Spleen (tissue), 11 donors: ENCODE results near the gene STAC2. TPM values are rescaled to one million over a fixed set of nuclear protein-coding genes. Genes with fewer than 3 reads are reported as not detected.
A peak's percentile ranks its signal among the peaks of the same experiment; 100 is the strongest.

ENCODE experiments used
- DNase-seq: peaks from one replicate; pipeline ENCODE4 v3.0.0-alpha.2; 2020
- H3K27ac ChIP-seq, 8 donors: fragments of 200-600 bp; sonication (generic) in 7 of 8; 1 replicate in 4 of 8; 2 replicates in 4 of 8; pipeline versions ENCODE4 v1.5.0 to v1.8.0; 2016 to 2021; ENCODE audit warnings: inconsistent platforms in 4 of 8, mild to moderate bottlenecking in 4 of 8, moderate library complexity in 1 of 8
- H3K27me3 ChIP-seq, 7 donors: fragments of 200-600 bp; sonication (generic) in 6 of 7; replicated peaks in 1 of 7; 1 replicate in 4 of 7; 2 replicates in 3 of 7; pipeline versions ENCODE4 v1.5.0 to v1.8.0; 2016 to 2021; ENCODE audit warnings: inconsistent platforms in 3 of 7, mild to moderate bottlenecking in 1 of 7
- H3K36me3 ChIP-seq, 6 donors: fragments of 200-600 bp; sonication (generic) in 5 of 6; 1 replicate in 4 of 6; 2 replicates in 2 of 6; pipeline versions ENCODE4 v1.5.0 to v1.8.0; 2016 to 2021; ENCODE audit warnings: inconsistent platforms in 2 of 6
- H3K4me1 ChIP-seq, 6 donors: fragments of 200-600 bp; sonication (generic) in 5 of 6; 1 replicate in 3 of 6; 2 replicates in 3 of 6; pipeline versions ENCODE4 v1.5.0 to v1.8.0; 2016 to 2021; ENCODE audit warnings: inconsistent platforms in 3 of 6
- H3K4me3 ChIP-seq, 8 donors: fragments of 200-600 bp; sonication (generic) in 7 of 8; 1 replicate in 4 of 8; 2 replicates in 4 of 8; pipeline versions ENCODE4 v1.5.0 to v1.8.0; 2016 to 2021; ENCODE audit warnings: inconsistent platforms in 4 of 8, mild to moderate bottlenecking in 4 of 8, moderate library complexity in 2 of 8
- H3K9me3 ChIP-seq, 8 donors: fragments of 200-600 bp; sonication (generic) in 7 of 8; 1 replicate in 4 of 8; 2 replicates in 4 of 8; pipeline versions ENCODE4 v1.5.0 to v1.8.0; 2016 to 2021; ENCODE audit warnings: inconsistent platforms in 4 of 8
- POLR2A ChIP-seq, 3 donors: fragments of 450-650 bp; IDR thresholded peaks; one replicate each; pipeline ENCODE4 v1.5.1; 2017; ENCODE audit warnings: antibody characterized with exemption in 3 of 3, mild to moderate bottlenecking in 1 of 3
- POLR2AphosphoS5 ChIP-seq, 3 donors: sonication (generic); formaldehyde crosslinking; IDR thresholded peaks; one replicate each; pipeline ENCODE4 v1.5.1; 2017; ENCODE audit warnings: antibody characterized with exemption in 3 of 3
- WGBS, 5 donors: extraction: QIAGEN DNeasy Blood & Tissue Kit in 3 of 5; methylation state at CpG; one replicate each; pipeline versions ENCODE4 v1.1.5 to v1.1.7; 2013 to 2018; 5-methylcytosine and 5-hydroxymethylcytosine counted together
- intact Hi-C: fragments of 100-400 bp; cut with DNase I; formaldehyde crosslinking; loops from one replicate; pipeline ENCODE4 v1.15.0; 2023; ENCODE audit warnings: low total_unique reads
- polyA plus RNA-seq, 3 donors: library from polyadenylated mRNA; stranded (reverse); fragments of 200-250 nt; gene quantifications; one replicate each; pipeline ENCODE4 v1.2.1, GENCODE V29; 2013
- total RNA-seq, 7 donors: library from RNA; depleted of rRNA in 3 of 7; stranded (reverse); fragments of >200 nt in 3 of 7; fragmentation: NEBNext Ultra II Directional in 4 of 7; extraction: Animal tissue kit (Norgen Biotek cat#: 25700) in 4 of 7; gene quantifications; one replicate each; pipeline versions ENCODE4 v1.1.0 to v1.2.1, GENCODE V29; 2016 to 2021
- TF ChIP-seq, protein P1 (sequence below), 11 experiments: fragments of 200-600 bp in 7 of 11; fragments of 450-650 bp in 4 of 11; sonication (generic) in 4 of 11; IDR thresholded peaks in 8 of 11; conservative IDR thresholded peaks in 3 of 11; 1 replicate in 7 of 11; 2 replicates in 4 of 11; pipeline versions ENCODE4 v1.4.0 to v1.8.0; 2016 to 2021; ENCODE audit warnings: antibody characterized with exemption in 11 of 11, inconsistent platforms in 4 of 11, mild to moderate bottlenecking in 1 of 11
- donor health status: healthy with polysubstance abuse.
- donor health status: DM: no; HTN: no; CAD: no; lungs with moderate emphysema.
- donor health status: DM: no; HTN: no; CAD: no.
- donor health status: Bipolar disorder and iron deficiency.
- donor health status: healthy.
- donor health status: DM: no; HTN: no; CAD: no.
- donor health status: DM: yes; HTN: yes; CAD: no.

STAC2 gene
- total and polyA plus RNA-seq, 10 donors: 0.06 to 0.56 (median 0.27) TPM; not detected in 7

DNA sequence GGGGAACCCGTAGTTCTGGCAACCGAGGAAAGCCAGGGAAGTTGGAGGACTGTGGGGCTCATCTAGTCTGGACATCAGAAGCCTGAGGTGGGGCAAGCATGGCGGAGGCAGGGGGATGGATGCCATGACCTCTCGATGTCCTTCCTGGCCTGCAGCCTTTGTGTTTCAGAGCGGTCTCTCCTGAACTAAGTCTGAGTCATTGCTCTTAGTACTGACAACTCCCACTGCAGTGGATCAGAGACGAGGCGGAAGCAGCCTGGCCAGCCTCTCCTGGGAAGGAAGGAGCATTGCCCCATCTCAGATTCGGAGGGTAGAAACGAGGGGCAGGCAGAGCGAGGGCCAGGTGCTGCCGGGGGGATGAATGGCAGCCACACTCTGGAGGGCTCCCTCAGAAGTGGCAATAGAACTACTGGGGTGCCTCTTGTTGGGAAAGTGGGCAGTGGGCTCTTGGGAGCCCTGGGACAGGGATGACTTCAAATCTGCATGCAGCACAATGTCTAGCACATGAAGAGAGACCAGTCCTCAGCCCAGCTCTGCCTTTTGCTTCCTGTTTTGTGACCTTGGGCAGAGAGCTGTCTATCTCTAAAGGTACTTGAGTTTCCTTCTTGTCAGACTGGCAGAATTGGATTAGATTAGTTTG is 3.6 kb upstream of the STAC2 start:
- Histone ChIP-seq H3K4me3 (no peak overlapping the region), H3K4me1 (peaks cover 19 to 38% (median 33%) of the 10 kb centered on the region in 6 donors), H3K27me3 (peaks cover 9 to 90% (median 68%) of the 10 kb centered on the region in 7 donors), H3K9me3 (no peaks in the 10 kb centered on the region), H3K27ac (no peak overlapping the region), H3K36me3 (no peaks in the 10 kb centered on the region)
- TF ChIP-seq POLR2A (IDR thresholded peaks at IDR 0.05) (no peak), POLR2AphosphoS5 (IDR thresholded peaks at IDR 0.05) (no peak)
- TF ChIP-seq, protein P1, sequence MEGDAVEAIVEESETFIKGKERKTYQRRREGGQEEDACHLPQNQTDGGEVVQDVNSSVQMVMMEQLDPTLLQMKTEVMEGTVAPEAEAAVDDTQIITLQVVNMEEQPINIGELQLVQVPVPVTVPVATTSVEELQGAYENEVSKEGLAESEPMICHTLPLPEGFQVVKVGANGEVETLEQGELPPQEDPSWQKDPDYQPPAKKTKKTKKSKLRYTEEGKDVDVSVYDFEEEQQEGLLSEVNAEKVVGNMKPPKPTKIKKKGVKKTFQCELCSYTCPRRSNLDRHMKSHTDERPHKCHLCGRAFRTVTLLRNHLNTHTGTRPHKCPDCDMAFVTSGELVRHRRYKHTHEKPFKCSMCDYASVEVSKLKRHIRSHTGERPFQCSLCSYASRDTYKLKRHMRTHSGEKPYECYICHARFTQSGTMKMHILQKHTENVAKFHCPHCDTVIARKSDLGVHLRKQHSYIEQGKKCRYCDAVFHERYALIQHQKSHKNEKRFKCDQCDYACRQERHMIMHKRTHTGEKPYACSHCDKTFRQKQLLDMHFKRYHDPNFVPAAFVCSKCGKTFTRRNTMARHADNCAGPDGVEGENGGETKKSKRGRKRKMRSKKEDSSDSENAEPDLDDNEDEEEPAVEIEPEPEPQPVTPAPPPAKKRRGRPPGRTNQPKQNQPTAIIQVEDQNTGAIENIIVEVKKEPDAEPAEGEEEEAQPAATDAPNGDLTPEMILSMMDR (IDR thresholded peaks at IDR 0.05 in 8 of 11, conservative IDR thresholded peaks at IDR 0.05 in 3 of 11): no peak
- DNase-seq: no peak
- 58 to 72% (median 66%) methylated on average over 9 to 11 of the region's 11 CpGs for WGBS, 5 donors
- intact Hi-C loops: no loop called here

DNA sequence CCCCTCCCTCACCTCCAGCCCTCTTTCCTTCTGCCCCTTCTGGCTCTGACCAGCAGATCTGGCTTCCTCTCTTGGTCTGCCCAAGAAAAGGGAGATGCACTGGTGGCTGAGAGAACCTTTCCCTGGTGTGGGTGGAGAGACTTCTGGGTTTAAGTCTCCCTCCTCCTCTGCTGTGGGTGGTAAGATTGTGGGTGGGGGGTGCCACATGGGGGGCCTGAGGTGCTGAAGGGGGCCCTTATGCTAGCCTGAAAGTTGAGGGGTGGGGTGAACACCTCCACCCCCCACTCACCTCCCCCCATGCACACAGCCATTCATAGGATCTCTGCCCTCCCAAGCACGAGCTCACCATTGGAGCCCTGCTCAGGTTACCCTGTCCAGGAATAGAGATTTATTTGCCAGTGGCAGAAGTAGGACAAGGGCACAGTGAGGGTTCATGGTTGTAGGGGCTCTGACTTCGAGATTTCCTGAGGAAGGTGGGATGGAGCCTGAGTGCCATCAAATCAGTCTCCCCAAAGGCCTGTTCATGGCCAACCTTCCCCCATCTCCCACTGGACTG is 1.7 kb upstream of the STAC2 start:
- Histone ChIP-seq H3K27ac (no peak overlapping the region), H3K9me3 (no peaks in the 10 kb centered on the region), H3K4me1 (peaks cover 19 to 36% (median 34%) of the 10 kb centered on the region in 6 donors), H3K4me3 (no peak overlapping the region), H3K36me3 (no peaks in the 10 kb centered on the region), H3K27me3 (peaks cover 9 to 98% (median 67%) of the 10 kb centered on the region in 7 donors)
- TF ChIP-seq POLR2AphosphoS5 (IDR thresholded peaks at IDR 0.05) (no peak), POLR2A (IDR thresholded peaks at IDR 0.05) (no peak)
- TF ChIP-seq, protein P1 (IDR thresholded peaks at IDR 0.05 in 8 of 11, conservative IDR thresholded peaks at IDR 0.05 in 3 of 11): no peak
- WGBS, 5 donors: 61 to 86% (median 74%) methylated on average over 2 of the region's 2 CpGs
- intact Hi-C loops: no loop called here
- no peak for DNase-seq

DNA sequence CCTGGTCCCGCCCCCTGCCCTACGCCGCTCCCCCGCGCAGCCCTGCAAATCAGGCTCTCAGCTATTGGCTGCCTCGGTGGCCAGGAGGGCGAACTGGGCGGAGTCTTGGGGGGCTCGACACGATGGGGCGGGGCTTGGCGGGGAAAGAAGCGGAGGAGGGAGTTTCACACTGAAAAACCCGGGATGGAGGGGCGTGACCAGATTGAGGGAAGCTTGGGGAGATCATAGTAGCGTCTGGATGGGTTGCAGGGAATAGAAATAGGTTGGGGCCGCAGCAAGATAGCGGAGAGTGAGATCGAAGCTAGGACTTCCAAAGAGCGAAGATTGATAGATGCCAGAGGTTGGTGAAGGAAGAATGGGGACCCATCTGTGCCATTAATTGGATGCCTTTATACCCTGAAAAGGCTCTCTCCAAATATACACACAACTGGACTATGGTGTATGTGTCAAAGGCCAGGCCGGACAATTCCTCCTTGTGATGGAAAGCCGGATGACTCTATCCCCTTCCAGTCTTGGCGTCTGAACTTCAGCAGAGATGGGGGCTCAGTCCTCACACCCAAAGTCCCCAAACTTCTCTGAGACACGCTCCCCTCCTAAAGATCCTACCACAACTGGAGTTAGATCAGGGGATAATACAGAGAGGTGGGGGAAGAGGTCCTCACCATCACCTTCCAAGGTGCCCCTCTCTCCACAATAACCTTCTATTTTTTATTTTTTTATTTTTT is 376 bp upstream of the STAC2 start:
- H3K4me3 ChIP-seq: peak overlapping the region; percentile 8 to 68 (median 36)
- TF ChIP-seq POLR2AphosphoS5 (IDR thresholded peaks at IDR 0.05) (peak in 1 of 3 donors; percentile 20), POLR2A (IDR thresholded peaks at IDR 0.05) (no peak)
- TF ChIP-seq, protein P1 (IDR thresholded peaks at IDR 0.05 in 8 of 11, conservative IDR thresholded peaks at IDR 0.05 in 3 of 11): no peak
- no peak overlapping the region for H3K27ac ChIP-seq
- H3K36me3 ChIP-seq: no peaks in the 10 kb centered on the region
- intact Hi-C loops: no loop called here
- peaks cover 15 to 25% (median 24%) of the 10 kb centered on the region in 6 donors for H3K4me1 ChIP-seq
- H3K9me3 ChIP-seq: no peaks in the 10 kb centered on the region
- H3K27me3 ChIP-seq: peaks cover 9 to 86% (median 55%) of the 10 kb centered on the region in 7 donors
- 15 to 20% (median 16%) methylated on average over 23 to 24 of the region's 24 CpGs for WGBS, 5 donors
- no peak for DNase-seq
